H9 (cell line): ENCODE results near the gene FABP1. TPM values are rescaled to one million over a fixed set of nuclear protein-coding genes. Genes with fewer than 3 reads are reported as not detected.

ENCODE experiments used
- DNase-seq: peaks from one replicate; pipeline ENCODE4 v3.0.0-alpha.2; 2017
- H2AFZ ChIP-seq: one replicate; pipeline ENCODE4 v1.6.1; 2013; ENCODE audit warnings: mild to moderate bottlenecking, low read length, control low read depth, moderate library complexity
- H2AK5ac ChIP-seq: 2 replicates; pipeline ENCODE4 v1.6.1; 2013; ENCODE audit warnings: low read length, control low read depth, mixed read lengths; ENCODE audit not compliant: insufficient read length
- H2BK120ac ChIP-seq: one replicate; pipeline ENCODE4 v1.6.1; 2013; ENCODE audit warnings: low read depth, mild to moderate bottlenecking, low read length, control low read depth, inconsistent platforms; ENCODE audit not compliant: poor library complexity, severe bottlenecking
- H2BK12ac ChIP-seq: 2 replicates; pipeline ENCODE4 v1.6.1; 2013; ENCODE audit warnings: low read length, control low read depth, mixed read lengths, low read depth; ENCODE audit not compliant: insufficient read length
- H2BK15ac ChIP-seq: 2 replicates; pipeline ENCODE4 v1.6.1; 2013; ENCODE audit warnings: low read depth, low read length, control low read depth
- H2BK20ac ChIP-seq: one replicate; pipeline ENCODE4 v1.6.1; 2013; ENCODE audit warnings: low read depth, mild to moderate bottlenecking, low read length, control low read depth, inconsistent platforms; ENCODE audit not compliant: poor library complexity, severe bottlenecking
- H2BK5ac ChIP-seq: 2 replicates; pipeline ENCODE4 v1.6.1; 2013; ENCODE audit warnings: low read length, control low read depth, mixed read lengths; ENCODE audit not compliant: insufficient read length
- H3K14ac ChIP-seq: 2 replicates; pipeline ENCODE4 v1.6.1; 2013; ENCODE audit warnings: low read length, control low read depth; ENCODE audit not compliant: insufficient read depth
- H3K18ac ChIP-seq: 2 replicates; pipeline ENCODE4 v1.6.1; 2013; ENCODE audit warnings: low read depth, mild to moderate bottlenecking, mixed read lengths, low read length, control low read depth; ENCODE audit not compliant: insufficient read length
- H3K23ac ChIP-seq: 2 replicates; pipeline ENCODE4 v1.6.1; 2013; ENCODE audit warnings: low read length, control low read depth, mixed read lengths, low read depth; ENCODE audit not compliant: insufficient read length
- H3K23me2 ChIP-seq: 2 replicates; pipeline ENCODE4 v1.6.1; 2013; ENCODE audit warnings: low read depth, mild to moderate bottlenecking, mixed read lengths, low read length, control low read depth; ENCODE audit not compliant: insufficient read length, poor library complexity, severe bottlenecking
- H3K27ac ChIP-seq: 2 replicates; pipeline ENCODE4 v1.5.1; 2013; ENCODE audit warnings: low read length, control low read depth, mixed read lengths, low read depth; ENCODE audit not compliant: insufficient read length
- H3K27me3 ChIP-seq: 2 replicates; pipeline ENCODE4 v1.6.1; 2013; ENCODE audit warnings: low read length, control low read depth, inconsistent platforms; ENCODE audit not compliant: insufficient read depth
- H3K4ac ChIP-seq: 2 replicates; pipeline ENCODE4 v1.6.1; 2013; ENCODE audit warnings: low read depth, mild to moderate bottlenecking, control low read depth, inconsistent platforms, low read length, moderate library complexity
- H3K4me1 ChIP-seq: 2 replicates; pipeline ENCODE4 v1.6.1; 2013; ENCODE audit warnings: low read length, control low read depth, inconsistent platforms; ENCODE audit not compliant: insufficient read depth
- H3K4me2 ChIP-seq: 2 replicates; pipeline ENCODE4 v1.6.1; 2013; ENCODE audit warnings: low read length, control low read depth, mixed read lengths; ENCODE audit not compliant: insufficient read length, insufficient read depth
- H3K56ac ChIP-seq: 2 replicates; pipeline ENCODE4 v1.6.1; 2013; ENCODE audit warnings: low read depth, mild to moderate bottlenecking, mixed read lengths, low read length, control low read depth; ENCODE audit not compliant: insufficient read length
- H3K79me1 ChIP-seq: 2 replicates; pipeline ENCODE4 v1.6.1; 2013; ENCODE audit warnings: low read depth, mild to moderate bottlenecking, moderate library complexity, low read length, control low read depth, inconsistent platforms; ENCODE audit not compliant: insufficient read depth, poor library complexity, severe bottlenecking
- H3K79me2 ChIP-seq: 2 replicates; pipeline ENCODE4 v1.6.1; 2013; ENCODE audit warnings: low read length, control low read depth, inconsistent platforms; ENCODE audit not compliant: insufficient read depth
- H3K9ac ChIP-seq: 2 replicates; pipeline ENCODE4 v1.6.1; 2013; ENCODE audit warnings: low read length, control low read depth, mixed read lengths; ENCODE audit not compliant: insufficient read length; ENCODE audit errors: extremely low read depth
- H3K9me3 ChIP-seq: one replicate; pipeline ENCODE4 v1.6.1; 2013; ENCODE audit warnings: low read depth, low read length, inconsistent platforms; ENCODE audit not compliant: control insufficient read depth
- H3T11ph ChIP-seq: one replicate; pipeline ENCODE4 v1.6.1; 2013; ENCODE audit warnings: mild to moderate bottlenecking, low read length, control low read depth, inconsistent platforms
- H4K20me1 ChIP-seq: one replicate; pipeline ENCODE4 v1.6.1; 2013; ENCODE audit not compliant: control insufficient read depth, insufficient read length, insufficient read depth
- H4K5ac ChIP-seq: 2 replicates; pipeline ENCODE4 v1.6.1; 2013; ENCODE audit warnings: low read depth, mild to moderate bottlenecking, mixed read lengths, low read length, control low read depth; ENCODE audit not compliant: insufficient read length
- H4K8ac ChIP-seq: replicated peaks from 2 replicates; pipeline ENCODE4 v1.6.1; 2013; ENCODE audit warnings: low read length, control low read depth, mixed read lengths, low read depth; ENCODE audit not compliant: insufficient read length
- H4K91ac ChIP-seq: 2 replicates; pipeline ENCODE4 v1.6.1; 2013; ENCODE audit warnings: low read depth, mild to moderate bottlenecking, moderate library complexity, mixed read lengths, low read length, control low read depth; ENCODE audit not compliant: insufficient read length
- H3K27ac Mint-ChIP-seq, 3 experiments: 2 replicates in 2 of 3; 3 replicates in 1 of 3; pipeline ENCODE4 v1.8.0; 2020 to 2021; ENCODE audit warnings: mixed read lengths in 3 of 3, mild to moderate bottlenecking in 1 of 3, moderate library complexity in 1 of 3
- H3K27me3 Mint-ChIP-seq: 2 replicates; pipeline ENCODE4 v1.8.0; 2021; ENCODE audit warnings: low read depth, mild to moderate bottlenecking, moderate library complexity, mixed read lengths
- H3K36me3 Mint-ChIP-seq, 3 experiments: 2 replicates in 2 of 3; 3 replicates in 1 of 3; pipeline ENCODE4 v1.8.0; 2020 to 2021; ENCODE audit warnings: low read depth in 3 of 3, mixed read lengths in 3 of 3; ENCODE audit not compliant: insufficient read depth in 1 of 3
- H3K4me1 Mint-ChIP-seq, 2 experiments: 2 replicates each; pipeline ENCODE4 v1.8.0; 2020; ENCODE audit warnings: mixed read lengths in 2 of 2
- H3K4me3 Mint-ChIP-seq, 2 experiments: 2 replicates in 1 of 2; 3 replicates in 1 of 2; pipeline ENCODE4 v1.8.0; 2020 to 2021; ENCODE audit warnings: mild to moderate bottlenecking in 2 of 2, mixed read lengths in 2 of 2, moderate library complexity in 1 of 2
- H3K9me3 Mint-ChIP-seq, 2 experiments: 2 replicates in 1 of 2; 3 replicates in 1 of 2; pipeline ENCODE4 v1.8.0; 2020; ENCODE audit warnings: mild to moderate bottlenecking in 2 of 2, mixed read lengths in 2 of 2, moderate library complexity in 1 of 2
- WGBS: extraction: QIAGEN DNeasy Blood & Tissue Kit; methylation state at CpG from one replicate; pipeline ENCODE4 v1.1.7; 2013; ENCODE audit warnings: missing lambda C conversion rate, low lambda C conversion rate, mixed read lengths; ENCODE audit not compliant: insufficient read length; ENCODE audit errors: extremely low coverage; 5-methylcytosine and 5-hydroxymethylcytosine counted together
- total RNA-seq: library from RNA; stranded (reverse); gene quantifications from 2 replicates; pipeline ENCODE4 v1.2.1, GENCODE V29; 2021
- TF ChIP-seq, protein P1 (sequence below): fragments of 200-600 bp; sonication (generic); conservative IDR thresholded peaks from 3 replicates; pipeline ENCODE4 v1.8.0; 2021; ENCODE audit warnings: antibody characterized with exemption, mild to moderate bottlenecking

FABP1 gene
- total RNA-seq, 1 experiment from 2014 or later: not detected

DNA sequence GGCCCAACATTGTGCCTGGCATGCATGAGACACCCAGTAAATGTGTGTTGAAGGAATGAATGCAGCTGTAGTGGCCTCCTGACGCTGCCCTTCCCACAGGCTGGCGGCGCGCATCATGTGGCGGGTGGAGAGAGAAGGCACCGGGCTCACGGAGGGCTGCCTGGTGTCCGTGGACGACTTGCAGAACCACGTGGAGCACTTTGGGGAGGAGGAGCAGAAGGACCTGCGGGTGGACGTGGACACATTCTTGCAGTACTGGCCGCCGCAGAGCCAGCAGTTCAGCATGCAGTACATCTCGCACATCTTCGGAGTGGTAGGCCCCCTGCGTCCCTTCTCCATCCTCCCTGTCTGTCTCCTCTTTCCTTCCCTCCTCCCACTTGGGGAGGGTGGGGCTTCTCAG, 40.1 kb downstream of the FABP1 start:
- no CpG with 5 or more reads among the region's 17 CpGs for WGBS
- Mint-ChIP-seq H3K27ac (no peak overlapping the region), H3K4me3 (no peak overlapping the region), H3K4me1 (peaks cover 7% of the 10 kb centered on the region in 2 experiments), H3K27me3 (no peaks in the 10 kb centered on the region; the same call in 1 of the 2 replicates), H3K36me3 (no peaks in the 10 kb centered on the region), H3K9me3 (no peaks in the 10 kb centered on the region)
- TF ChIP-seq, protein P1, sequence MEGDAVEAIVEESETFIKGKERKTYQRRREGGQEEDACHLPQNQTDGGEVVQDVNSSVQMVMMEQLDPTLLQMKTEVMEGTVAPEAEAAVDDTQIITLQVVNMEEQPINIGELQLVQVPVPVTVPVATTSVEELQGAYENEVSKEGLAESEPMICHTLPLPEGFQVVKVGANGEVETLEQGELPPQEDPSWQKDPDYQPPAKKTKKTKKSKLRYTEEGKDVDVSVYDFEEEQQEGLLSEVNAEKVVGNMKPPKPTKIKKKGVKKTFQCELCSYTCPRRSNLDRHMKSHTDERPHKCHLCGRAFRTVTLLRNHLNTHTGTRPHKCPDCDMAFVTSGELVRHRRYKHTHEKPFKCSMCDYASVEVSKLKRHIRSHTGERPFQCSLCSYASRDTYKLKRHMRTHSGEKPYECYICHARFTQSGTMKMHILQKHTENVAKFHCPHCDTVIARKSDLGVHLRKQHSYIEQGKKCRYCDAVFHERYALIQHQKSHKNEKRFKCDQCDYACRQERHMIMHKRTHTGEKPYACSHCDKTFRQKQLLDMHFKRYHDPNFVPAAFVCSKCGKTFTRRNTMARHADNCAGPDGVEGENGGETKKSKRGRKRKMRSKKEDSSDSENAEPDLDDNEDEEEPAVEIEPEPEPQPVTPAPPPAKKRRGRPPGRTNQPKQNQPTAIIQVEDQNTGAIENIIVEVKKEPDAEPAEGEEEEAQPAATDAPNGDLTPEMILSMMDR: no peak
- Histone ChIP-seq H3K14ac (no peak overlapping the region), H3K9ac (no peak overlapping the region), H3K27me3 (no peaks in the 10 kb centered on the region), H3K18ac (no peak overlapping the region), H3K27ac (no peak overlapping the region), H3K4ac (no peak overlapping the region), H3K56ac (no peak overlapping the region), H3K9me3 (no peaks in the 10 kb centered on the region), H4K5ac (no peak overlapping the region), H2BK12ac (no peak overlapping the region), H2BK20ac (no peak overlapping the region), H2BK15ac (no peak overlapping the region), H2AK5ac (no peak overlapping the region), H2AFZ (no peak overlapping the region), H3K23ac (no peak overlapping the region), H4K91ac (no peak overlapping the region), H3T11ph (no peak overlapping the region), H3K4me1 (peaks cover 4% of the 10 kb centered on the region), H4K20me1 (no peaks in the 10 kb centered on the region), H3K23me2 (no peaks in the 10 kb centered on the region), H4K8ac (no peak overlapping the region), H3K79me2 (no peaks in the 10 kb centered on the region), H2BK120ac (no peak overlapping the region), H3K4me2 (no peak overlapping the region), H3K79me1 (no peaks in the 10 kb centered on the region), H2BK5ac (no peak overlapping the region)
- no peak for DNase-seq
